Peyer's patch (tissue), 4 donors: Measurements from ENCODE around the gene ZNF71.

ENCODE experiments used
- POLR2A ChIP-seq, 2 donors: fragments of 450-650 bp; IDR thresholded peaks; one replicate each; pipeline ENCODE4 v1.5.1; 2017; ENCODE audit warnings: antibody characterized with exemption in 2 of 2, mild to moderate bottlenecking in 2 of 2, moderate library complexity in 2 of 2
- TF ChIP-seq, protein P1 (sequence below), 6 experiments: fragments of 450-650 bp in 4 of 6; fragments of 200-600 bp in 2 of 6; sonication (generic) in 1 of 6; IDR thresholded peaks; one replicate each; pipeline ENCODE4 v1.5.1; 2017 to 2019; ENCODE audit warnings: antibody characterized with exemption in 6 of 6, mild to moderate bottlenecking in 3 of 6, moderate library complexity in 1 of 6

DNA sequence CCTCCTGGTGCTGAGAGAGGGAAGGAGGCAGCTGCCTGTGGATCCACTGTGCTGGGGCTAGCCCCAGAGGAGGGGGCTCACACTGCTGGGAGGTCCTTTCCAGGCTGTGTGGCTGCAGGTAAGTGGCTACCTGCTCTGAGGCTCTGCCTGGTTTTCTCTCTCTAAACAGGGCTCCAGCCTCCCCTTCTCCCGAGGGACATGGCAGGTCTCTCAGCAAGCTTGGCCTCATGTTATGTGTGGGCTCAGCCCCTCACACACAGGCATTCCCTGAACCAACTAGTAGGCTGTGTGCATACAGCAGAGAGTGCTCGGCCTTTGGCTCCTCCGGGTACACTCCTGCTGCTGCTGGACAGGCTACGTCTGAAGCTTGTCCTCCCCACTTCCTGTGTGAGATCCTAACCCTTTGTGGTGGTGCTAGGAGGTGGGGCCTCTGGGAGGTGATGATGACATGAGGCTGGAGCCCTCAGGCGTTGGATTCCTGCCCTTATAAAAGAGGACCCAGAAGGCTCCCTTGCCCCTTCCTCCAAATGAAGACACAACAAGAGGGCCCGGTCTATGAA, 72.3 kb downstream of the ZNF71 start:
- TF ChIP-seq, protein P1, sequence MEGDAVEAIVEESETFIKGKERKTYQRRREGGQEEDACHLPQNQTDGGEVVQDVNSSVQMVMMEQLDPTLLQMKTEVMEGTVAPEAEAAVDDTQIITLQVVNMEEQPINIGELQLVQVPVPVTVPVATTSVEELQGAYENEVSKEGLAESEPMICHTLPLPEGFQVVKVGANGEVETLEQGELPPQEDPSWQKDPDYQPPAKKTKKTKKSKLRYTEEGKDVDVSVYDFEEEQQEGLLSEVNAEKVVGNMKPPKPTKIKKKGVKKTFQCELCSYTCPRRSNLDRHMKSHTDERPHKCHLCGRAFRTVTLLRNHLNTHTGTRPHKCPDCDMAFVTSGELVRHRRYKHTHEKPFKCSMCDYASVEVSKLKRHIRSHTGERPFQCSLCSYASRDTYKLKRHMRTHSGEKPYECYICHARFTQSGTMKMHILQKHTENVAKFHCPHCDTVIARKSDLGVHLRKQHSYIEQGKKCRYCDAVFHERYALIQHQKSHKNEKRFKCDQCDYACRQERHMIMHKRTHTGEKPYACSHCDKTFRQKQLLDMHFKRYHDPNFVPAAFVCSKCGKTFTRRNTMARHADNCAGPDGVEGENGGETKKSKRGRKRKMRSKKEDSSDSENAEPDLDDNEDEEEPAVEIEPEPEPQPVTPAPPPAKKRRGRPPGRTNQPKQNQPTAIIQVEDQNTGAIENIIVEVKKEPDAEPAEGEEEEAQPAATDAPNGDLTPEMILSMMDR (IDR thresholded peaks at IDR 0.05), result no peak
- no peak for TF ChIP-seq POLR2A (IDR thresholded peaks at IDR 0.05)
